Central memory CD4-positive, alpha-beta T cell (primary cell): ENCODE data around the gene KRTAP2-2.
"Not testable (repeated sequence)": the region's sequence is repeated elsewhere in the genome, so short reads cannot be mapped to it uniquely, and the experiment has no call there.

Experiments
- DNase-seq: peaks from one replicate; pipeline ENCODE4 v3.0.0; 2022
- total RNA-seq, 3 experiments: gene quantifications; one replicate each; lab custom pipeline; 2026; lab: John Stamatoyannopoulos, UW

Gene KRTAP2-2, protein sequence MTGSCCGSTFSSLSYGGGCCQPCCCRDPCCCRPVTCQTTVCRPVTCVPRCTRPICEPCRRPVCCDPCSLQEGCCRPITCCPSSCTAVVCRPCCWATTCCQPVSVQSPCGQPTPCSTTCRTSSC
- 0 reads per million in 3 experiments for total RNA-seq

DNA sequence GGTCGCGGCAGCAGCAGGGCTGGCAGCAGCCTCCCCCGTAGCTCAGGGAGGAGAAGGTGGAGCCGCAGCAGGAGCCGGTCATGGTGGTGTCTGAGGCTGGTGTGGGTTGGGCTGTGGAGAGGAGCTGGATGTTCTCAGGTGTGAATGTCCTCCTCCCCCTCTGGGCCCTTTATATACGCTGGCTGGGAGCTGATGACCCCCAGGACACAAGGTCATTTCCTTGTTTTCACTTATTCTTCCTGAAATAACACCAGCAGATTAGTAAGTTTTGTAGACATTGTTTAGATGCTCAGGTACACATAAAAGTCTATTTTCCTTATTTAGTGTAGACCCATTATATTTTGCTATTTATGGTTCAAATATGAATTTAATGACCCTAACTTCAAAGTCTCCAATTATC lies at the start of gene KRTAP2-2:
Gene KRTAP2-2 (minus strand): TSS at position 101 of the 400 bp plus-strand sequence. CDS start 19 bp downstream, at position 82.
- DNase-seq = not testable (repeated sequence)

DNA sequence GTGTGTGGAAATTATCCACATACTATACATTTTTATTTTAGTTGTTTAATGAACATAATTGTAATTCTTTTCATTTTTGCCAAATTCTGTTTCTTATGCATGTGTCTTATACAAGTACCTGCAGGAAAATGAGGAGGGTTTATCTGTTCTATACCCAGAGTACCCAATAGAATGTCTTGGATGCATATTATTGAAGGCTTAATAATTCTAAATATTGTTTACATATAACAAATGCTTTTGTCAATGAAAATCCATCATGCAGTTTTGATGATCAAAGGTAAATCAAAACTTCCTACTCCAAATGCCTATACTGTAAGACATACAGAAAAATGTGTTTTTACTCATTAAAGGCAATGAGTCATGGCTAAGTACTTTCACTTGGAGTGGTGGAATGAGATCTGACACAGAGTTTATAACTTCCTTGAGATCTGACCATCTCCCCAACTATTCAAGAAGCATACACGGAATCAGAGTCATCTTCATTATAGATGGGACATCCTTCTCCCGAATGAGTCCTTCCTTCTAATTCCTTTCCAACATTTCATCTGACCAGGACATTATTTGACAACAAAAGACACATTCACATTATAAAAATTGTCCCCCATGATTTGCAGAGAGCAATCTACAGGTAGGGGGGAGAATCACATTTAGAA lies 49.5 kb upstream of the KRTAP2-2 start:
- not testable (repeated sequence) for DNase-seq

DNA sequence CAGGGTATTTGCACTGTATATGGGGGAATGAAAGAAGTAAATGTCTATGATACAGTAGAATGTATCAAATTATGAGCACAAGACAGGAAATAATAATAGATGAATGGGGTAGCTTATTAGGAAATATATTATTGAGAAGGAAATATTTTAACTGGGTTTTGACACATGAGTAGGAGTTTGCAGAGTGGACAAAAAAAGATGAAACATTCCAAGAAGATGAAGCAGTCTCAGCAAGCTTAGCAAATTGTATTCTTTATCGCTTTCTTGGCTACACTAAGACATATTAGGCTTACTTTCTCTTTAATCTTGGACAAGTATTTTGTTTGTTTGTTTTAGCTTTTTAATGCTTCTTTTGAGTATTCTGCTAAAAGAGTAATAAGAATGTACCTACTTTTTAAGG lies 48.9 kb upstream of the KRTAP2-2 start:
- no peak for DNase-seq

DNA sequence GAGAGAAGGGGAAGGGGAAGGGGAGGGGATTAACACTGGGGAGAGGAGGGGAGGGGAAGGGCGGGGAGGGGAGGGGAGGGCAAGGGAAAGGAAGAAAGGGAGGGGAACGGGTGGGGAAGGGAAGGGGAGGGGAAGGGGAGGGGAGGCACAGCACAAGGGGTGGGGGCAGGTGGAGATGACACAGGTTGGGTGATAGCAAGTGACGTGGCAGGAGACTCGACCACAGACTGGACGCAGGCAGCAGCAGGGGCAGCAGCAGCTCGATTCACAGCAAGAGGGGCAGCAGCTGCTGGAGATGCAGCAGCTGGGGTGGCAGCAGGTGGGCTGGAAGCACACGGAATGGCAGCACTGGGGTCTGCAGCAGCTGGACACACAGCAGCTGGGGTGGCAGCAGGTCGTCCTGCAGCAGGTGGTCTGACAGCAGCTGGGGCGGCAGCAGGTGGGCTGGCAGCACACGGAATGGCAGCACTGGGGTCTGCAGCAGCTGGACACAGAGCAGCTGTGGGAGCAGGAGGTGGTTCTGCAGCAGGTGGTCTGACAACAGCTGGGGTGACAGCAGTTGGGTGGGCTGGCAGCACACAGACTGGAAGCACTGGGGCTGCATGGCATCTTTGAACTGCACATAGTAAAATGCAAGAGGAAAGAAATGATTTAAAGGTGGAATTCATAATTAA lies 46.7 kb upstream of the KRTAP2-2 start, which contains the start of gene KRTAP4-16:
Gene KRTAP4-16 (minus strand): TSS at position 624 of the 674 bp plus-strand sequence. CDS start 0 bp downstream, at position 624.
- DNase-seq = no peak

DNA sequence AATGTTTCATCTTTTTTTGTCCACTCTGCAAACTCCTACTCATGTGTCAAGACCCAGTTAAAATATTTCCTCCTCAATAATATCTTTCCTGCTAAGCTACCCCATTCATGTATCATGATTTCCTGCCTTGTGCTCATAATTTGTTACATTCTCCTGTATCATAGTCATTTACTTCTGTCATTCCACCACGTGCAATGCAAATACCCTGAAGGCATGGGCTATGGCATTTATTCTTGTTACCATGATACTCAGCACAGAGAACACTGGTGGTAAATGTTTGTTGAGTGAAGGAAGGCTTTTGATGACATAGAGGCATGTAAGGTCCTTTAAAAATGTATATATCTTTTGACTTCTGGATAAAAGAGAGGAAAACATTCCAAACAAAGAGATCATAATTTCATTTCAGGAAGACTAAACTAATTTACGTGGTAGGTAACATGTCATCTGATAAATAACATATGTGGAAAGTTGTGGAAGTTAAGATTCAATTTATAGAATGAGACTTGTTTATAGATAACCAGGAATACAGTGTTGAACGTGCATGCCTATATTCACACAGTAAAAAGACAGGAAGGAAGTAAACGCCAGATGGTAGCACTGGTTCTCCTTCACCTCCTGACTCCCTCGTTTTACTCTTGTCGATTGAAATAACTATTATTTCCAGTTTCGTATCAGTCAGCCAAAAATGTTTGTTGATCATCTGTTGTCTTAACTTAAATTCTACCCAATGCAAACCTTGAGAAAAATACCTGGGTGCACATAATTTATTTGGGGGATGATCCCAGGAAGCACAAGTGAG lies 44.9 kb upstream of the KRTAP2-2 start:
- not testable (repeated sequence) for DNase-seq

DNA sequence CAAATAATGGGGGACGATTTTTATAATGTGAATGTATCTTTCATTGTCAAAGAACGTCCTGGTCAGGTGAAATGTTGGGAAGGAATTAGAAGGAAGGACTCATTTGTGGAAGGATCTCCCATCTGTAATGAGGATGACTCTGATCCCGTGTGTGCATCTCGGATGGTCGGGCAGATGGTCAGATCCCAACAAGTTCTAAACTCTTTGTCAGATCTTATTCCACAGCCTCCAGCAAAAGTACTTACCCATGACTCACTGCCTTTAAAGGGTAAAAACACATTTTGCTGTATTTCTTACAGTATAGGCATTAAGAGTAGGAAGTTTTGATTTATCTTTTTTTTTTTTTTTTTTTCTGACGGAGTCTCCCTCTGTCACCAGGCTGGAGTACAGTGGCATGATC lies 43.5 kb upstream of the KRTAP2-2 start:
- DNase-seq = no peak

DNA sequence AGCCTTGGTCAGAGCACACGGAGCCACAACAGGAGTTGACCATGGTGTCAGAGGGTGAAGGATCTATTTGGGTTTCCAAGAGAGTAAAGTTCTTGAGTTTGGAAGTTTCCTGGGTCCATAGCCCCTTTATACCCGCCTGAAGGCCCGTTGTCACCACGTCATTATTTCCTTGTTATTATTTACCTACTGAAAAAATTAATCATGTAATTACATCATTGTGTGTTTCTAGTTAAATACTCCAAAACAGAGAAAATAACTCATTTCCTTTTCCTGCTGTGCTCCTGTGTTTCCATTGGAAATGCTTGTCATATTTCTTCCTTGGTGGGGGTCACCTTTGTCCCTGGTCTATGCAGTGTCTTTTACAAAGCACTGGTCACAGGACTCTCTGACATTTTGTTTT lies 43.0 kb upstream of the KRTAP2-2 start, which contains the start of gene KRTAP4-8:
Gene KRTAP4-8 (minus strand): TSS at position 101 of the 400 bp plus-strand sequence. CDS start 58 bp downstream, at position 43.
- no peak for DNase-seq

DNA sequence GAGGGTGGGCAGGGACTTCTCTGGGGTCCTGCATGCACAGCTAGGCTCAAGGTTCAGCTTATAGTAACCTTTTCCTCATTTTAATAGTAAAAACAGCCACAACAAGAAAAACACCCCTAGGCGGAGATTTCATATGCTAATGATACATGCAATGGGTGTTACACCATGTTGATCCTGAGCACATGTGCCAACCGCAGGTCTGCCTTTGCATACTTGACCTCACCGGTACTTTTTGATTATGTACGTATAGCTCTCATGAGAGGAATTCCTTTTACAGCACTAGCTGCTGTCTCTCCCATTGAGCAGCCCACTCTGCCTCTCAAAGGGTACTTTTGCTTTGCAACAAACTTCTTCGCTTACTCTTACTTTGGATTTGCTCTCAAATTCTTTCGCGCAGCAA lies 41.0 kb upstream of the KRTAP2-2 start:
- DNase-seq = no peak

DNA sequence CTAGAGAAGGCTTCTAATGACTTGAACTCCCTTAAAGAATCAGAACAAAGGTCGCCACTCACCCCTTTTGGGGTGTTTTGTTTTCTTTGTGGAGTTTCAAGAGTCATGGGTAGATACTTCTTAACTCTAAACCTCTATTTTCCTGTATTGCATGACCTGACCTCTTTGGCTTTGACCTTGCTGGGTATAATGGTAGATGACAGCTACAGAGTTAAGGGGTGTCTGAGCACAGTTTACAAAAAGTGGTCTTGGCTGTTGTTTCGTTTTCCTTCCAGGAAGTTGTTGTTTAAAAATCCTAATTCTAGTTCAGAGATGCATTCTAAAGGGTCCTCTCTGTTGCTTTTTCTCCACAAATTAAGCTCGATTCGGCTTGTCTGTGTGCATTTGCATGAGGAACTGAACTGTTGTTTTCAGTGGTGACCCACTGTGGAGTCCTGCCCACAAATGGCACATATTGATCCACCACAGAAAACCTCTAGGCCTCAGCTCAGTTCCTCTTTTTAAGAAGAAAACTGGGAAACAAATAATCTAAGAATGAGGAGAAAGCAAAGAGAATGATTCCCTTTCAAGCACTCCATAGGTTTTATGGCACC lies 33.8 kb upstream of the KRTAP2-2 start:
- DNase-seq = not testable (repeated sequence)

DNA sequence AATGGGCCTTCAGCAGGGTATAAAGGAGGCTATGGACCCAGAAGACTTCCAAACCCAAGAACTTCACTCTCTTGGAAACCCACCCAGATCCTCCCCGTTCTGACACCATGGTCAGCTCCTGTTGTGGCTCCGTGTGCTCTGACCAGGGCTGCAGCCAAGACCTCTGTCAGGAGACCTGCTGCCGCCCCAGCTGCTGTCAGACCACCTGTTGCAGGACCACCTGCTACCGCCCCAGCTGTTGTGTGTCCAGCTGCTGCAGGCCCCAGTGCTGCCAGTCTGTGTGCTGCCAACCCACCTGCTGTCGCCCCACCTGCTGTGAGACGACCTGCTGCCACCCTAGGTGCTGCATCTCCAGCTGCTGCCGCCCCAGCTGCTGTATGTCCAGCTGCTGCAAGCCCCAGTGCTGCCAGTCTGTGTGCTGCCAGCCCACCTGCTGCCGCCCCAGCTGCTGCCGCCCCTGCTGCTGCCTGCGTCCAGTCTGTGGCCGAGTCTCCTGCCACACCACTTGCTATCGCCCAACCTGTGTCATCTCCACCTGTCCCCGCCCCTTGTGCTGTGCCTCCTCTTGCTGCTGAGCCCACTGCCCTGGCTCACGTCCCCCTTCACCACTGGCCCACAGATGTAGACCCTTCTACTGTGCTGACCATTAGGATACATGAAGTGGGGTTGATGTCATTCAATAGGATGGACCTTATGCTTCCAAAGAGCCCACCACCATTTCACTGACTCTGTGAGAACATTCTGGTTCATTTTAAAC lies 29.2 kb upstream of the KRTAP2-2 start, which contains the start of gene KRTAP4-7:
Gene KRTAP4-7 (plus strand): TSS at position 51 of the 757 bp plus-strand sequence. CDS start 57 bp downstream, at position 108.
- not testable (repeated sequence) for DNase-seq

DNA sequence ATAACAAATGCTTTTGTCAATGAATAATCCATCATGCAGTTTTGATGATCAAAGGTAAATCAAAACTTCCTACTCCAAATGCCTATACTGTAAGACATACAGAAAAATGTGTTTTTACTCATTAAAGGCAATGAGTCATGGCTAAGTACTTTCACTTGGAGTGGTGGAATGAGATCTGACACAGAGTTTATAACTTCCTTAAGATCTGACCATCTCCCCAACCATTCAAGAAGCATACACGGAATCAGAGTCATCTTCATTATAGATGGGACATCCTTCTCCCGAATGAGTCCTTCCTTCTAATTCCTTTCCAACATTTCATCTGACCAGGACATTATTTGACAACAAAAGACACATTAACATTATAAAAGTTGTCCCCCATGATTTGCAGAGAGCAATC lies 28.4 kb upstream of the KRTAP2-2 start:
- not testable (repeated sequence) for DNase-seq

DNA sequence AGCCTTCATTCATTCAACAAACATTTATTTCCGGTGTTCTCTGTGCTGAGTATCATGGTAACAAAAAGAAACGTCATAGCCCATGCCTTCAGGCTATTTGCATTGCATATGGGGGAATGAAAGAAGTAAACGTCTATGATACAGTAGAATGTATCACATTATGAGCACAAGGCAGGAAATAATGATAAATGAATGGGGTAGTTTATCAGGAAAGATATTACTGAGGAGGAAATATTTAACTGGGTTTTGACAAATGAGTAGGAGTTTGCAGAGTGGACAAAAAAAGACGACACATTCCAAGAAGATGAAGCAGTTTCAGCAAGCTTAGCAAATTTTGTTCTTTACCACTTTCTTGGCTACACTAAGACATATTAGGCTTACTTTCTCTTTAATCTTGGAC lies 27.6 kb upstream of the KRTAP2-2 start:
- DNase-seq = no peak

DNA sequence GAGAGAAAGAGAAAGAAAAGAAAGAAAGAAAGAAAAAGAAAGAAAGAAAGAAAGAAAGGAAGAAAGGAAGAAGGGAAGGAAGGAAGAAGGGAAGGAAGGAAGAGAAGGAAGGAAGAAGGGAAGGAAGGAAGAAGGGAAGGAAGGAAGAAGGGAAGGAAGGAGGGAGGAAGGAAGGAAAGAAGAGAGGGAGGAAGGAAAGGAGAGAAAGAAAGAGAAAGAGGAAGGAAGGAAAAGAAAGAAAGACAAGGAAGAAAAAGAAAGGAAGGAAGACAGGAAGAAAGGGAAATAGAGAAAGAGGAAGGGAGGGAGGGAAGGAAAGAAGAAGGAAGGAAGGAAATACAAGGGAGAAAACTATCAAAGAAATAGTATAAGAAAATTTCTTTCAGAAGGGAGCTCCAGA lies 21.8 kb upstream of the KRTAP2-2 start:
- no peak for DNase-seq

DNA sequence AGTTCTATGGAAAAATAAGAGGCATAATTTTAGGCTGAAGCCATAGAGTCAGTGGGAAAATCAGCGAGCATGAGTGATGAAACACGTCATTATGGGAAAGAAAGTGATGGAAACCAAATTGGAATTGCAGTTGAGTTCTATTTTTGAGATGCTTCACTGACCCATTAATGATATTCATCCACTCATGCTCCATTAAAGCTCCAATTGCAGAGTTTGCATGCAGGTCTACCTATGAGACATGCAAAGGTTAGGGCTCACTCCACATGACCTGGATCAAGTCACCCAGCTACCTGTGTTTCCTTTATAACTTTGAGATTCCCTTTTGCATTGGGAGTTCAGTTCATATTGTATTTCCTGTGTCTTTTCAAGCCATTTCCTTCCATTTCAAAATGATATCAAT lies 18.6 kb upstream of the KRTAP2-2 start:
- no peak for DNase-seq

DNA sequence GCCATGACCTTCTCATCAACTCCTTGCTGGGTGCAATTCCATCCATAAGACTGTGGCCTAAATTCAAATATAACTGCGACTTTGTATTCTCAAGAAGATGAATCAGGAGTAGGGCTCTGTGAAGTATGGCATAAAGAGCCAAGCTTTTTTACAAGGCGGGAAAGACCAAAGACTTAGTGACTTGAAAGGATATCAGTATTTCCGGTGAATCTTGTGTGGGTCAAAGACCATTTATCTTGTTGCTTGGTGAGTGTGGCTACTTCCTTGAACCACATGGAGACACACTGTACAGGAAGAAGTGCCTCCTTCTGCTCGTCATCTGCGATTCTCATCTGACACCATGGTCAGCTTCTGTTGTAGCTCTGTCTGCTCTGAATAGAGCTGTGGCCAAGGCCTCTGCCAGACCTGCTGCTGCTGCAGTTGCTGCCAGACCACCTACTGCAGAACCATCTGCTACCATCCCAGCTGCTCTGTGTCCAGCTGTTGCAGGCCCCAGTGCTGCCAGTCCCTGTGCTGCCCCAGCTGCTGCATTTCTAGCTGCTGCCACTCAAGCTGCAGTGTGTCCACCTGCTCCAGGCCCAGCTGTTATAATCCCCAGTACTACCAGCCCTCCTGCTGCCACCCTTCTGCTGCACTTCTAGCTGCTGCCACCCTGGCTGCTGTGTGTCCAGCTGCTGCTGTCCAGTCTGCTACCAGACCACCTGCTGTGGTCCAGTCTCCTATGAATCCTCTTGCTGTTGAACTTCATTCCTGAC lies 16.8 kb upstream of the KRTAP2-2 start:
- no peak for DNase-seq

DNA sequence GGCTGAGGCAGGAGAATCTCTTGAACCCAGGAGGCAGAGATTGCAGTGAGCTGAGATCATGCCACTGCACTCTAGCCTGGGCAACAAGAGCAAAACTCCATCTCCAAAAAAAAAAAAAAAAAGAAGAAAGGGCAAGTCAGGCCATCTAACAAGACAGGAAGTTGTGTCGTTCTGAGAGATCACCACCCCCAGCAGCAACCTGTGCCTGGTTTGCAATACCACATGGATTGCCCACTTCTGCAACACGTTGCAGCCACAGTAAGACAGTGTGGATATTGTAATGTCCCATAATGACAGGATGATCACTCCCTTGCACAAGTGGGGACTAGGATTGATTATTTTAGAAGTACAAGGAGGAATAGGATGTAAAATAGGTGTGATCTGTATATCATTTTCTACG lies 14.0 kb upstream of the KRTAP2-2 start:
- no peak for DNase-seq

DNA sequence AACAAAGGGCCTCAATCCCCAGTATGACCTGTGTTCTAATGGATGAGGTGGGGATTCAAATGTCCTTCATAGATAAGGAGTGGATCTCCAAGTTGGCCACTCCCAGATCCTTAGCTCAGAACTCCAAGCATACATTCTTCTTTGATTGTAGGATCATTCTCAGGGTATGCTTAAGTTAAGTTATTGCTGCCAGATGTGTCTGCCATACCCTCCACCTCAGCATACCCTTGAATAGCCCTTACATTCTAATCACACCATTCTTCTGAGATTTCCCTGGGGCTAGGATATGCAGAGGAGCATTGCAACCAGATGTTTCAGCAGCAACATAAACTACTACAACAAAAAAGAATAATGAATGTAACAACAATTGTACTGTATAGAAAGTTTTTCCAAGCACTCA lies 12.3 kb upstream of the KRTAP2-2 start:
- no peak for DNase-seq

DNA sequence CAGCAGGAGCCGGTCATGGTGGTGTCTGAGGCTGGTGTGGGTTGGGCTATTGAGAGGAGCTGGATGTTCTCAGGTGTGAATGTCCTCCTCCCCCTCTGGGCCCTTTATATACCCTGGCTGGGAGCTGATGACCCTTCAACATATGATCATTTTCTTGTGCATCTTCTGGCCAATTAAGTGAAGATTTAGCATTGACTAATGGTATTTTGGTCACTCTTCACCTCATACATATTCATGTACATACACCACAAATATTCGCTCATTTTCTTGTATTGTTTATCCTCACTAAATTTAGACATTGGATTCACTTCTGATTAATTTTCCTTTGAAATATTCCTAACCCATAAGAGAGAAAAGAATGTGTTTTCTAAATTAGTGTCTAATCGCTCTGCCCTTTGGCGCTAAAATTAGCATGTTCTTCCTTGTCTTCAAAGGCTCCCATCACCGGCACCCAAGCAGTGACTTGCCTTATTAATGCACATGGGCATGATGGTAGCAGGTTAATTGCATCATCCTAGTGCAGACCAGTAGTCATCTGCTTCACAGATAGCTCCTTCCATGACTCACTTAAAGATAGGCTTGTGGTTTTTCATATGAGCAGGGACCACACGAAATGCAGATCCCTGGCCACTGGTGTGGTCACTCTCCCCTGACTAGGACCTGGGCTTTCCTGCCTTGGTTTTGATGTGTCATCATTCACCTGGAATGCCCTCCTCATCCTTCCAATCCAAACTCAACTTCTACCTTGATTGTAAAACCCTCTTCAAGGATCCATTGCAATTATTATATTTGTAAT lies 11.0 kb upstream of the KRTAP2-2 start, which contains the start of gene KRTAP2-4:
Gene KRTAP2-4 (minus strand): TSS at position 51 of the 796 bp plus-strand sequence. CDS start 34 bp downstream, at position 17.
- no peak for DNase-seq

DNA sequence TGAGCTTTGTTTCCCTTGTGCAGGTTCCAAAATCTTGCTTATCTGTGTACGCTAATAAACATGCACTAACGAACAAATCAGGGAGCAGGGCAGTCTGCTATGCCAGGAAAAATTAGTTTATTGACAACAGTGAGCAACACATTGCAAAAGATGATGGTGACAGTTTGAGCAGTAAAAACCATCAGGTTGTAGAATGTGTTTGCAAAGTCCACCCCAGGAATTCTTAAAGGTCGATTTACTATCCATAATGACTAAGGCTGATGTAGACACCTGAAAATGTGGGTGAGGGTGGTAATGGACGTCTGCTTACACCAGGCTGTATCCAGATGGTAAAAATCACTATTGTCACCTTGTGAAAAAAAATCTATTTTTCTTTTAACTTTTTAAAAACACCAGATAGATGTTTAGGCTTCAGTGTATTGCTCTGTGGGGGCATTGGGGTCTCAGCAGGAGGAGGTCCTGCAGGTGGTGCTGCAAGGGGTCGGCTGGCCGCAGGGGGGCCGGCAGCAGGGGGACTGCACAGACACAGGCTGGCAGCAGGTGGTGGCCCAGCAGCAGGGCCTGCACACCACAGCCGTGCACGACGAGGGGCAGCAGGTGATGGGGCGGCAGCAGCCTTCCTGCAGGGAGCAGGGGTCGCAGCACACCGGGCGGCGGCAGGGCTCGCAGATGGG lies 10.1 kb upstream of the KRTAP2-2 start:
- DNase-seq = not testable (repeated sequence)
